Type B pancreatic cell (in vitro differentiated cells): ENCODE results near the gene POPDC2. TPM values are rescaled to one million over a fixed set of nuclear protein-coding genes. Genes with fewer than 3 reads are reported as not detected.
A peak's percentile ranks its signal among the peaks of the same experiment; 100 is the strongest.

Source experiments
- DNase-seq: peaks from one replicate; pipeline ENCODE4 v3.0.0; 2021; ENCODE audit warnings: mixed read lengths; ENCODE audit not compliant: unreplicated experiment; ENCODE audit errors: extremely low spot score
- H3K27ac Mint-ChIP-seq: 2 replicates; pipeline ENCODE4 v1.8.0; 2021; ENCODE audit warnings: mild to moderate bottlenecking, mixed read lengths
- H3K27me3 Mint-ChIP-seq: 2 replicates; pipeline ENCODE4 v1.8.0; 2021; ENCODE audit warnings: mixed read lengths
- H3K36me3 Mint-ChIP-seq: 2 replicates; pipeline ENCODE4 v1.8.0; 2021; ENCODE audit warnings: mixed read lengths
- H3K4me1 Mint-ChIP-seq: one replicate; pipeline ENCODE4 v1.8.0; 2021; ENCODE audit warnings: mixed read lengths; ENCODE audit not compliant: unreplicated experiment
- H3K4me3 Mint-ChIP-seq: 2 replicates; pipeline ENCODE4 v1.8.0; 2021; ENCODE audit warnings: mild to moderate bottlenecking, mixed read lengths
- H3K9me3 Mint-ChIP-seq: 2 replicates; pipeline ENCODE4 v1.8.0; 2021; ENCODE audit warnings: mixed read lengths
- CTCF ChIP-seq: fragments of 200-600 bp; sonication (generic); conservative IDR thresholded peaks from 2 replicates; pipeline ENCODE4 v1.5.0; 2021; ENCODE audit warnings: antibody characterized with exemption, mild to moderate bottlenecking
- long read RNA-seq: library from polyadenylated mRNA; unstranded; transcript quantifications from one replicate; pipeline ENCODE4 v2.0.0, GENCODE V29; 2020
- total RNA-seq: library from RNA; stranded (reverse); gene quantifications from 2 replicates; pipeline ENCODE4 v1.2.1, GENCODE V29; 2021; ENCODE audit warnings: low replicate concordance

POPDC2 gene
- total RNA-seq, result 1.4 and 2.6 TPM in 2 replicates
- long read RNA-seq, partial matches to known transcripts, result 0 of 1 reads
- long read RNA-seq, other reads (novel, unspliced or antisense), result 1 of 1 reads

GRCh38 chr3:119660474-119661440 lies at the start of gene POPDC2:
Gene POPDC2, minus strand, starts transcription at chr3:119660589. Its CDS starts 166 bp downstream, at chr3:119660423.
- H3K27ac Mint-ChIP-seq, result no peak within 1 kb of the TSS
- H3K4me1 Mint-ChIP-seq, result no peaks in the 10 kb centered on the region
- TF ChIP-seq CTCF, result no peak
- no peak within 1 kb of the TSS for H3K4me3 Mint-ChIP-seq
- no peaks in the 10 kb centered on the region for H3K27me3 Mint-ChIP-seq
- H3K9me3 Mint-ChIP-seq, result no peaks in the 10 kb centered on the region
- peaks cover 5% of the 10 kb centered on the region for H3K36me3 Mint-ChIP-seq
- DNase-seq, result no peak

DNA sequence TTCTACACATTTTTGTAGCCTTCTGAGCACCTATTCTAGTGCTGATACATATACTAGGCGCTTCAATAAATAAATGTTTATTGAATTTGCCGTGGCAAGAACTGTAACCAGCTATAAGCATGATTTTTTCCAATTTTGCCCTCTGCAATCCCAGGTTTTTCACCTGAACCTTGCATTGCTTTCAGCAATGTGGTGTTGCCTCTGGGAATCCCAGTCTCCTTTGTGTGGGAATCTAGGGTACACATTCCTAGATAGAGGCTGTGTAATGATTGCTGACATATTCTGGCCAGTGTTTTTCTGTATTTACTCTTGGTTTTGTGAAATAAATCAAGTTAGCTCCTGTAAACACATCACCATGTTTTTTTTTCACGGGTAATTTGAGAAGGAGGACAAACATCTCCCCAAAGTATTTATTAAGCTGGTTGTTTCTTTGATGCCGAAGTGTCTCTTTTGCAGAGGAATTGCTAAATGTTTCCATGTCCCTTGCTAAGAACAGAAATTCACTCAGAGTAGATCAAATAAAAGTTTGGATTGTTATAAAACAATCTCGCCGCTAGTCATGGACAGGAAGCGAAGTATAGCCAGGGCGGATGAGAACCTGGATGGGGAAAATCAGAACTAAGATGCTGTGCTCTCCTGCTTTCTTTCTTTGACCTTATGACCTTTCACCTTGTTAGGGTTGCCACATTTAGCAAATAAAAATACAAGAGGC lies 43.6 kb upstream of the POPDC2 start:
- H3K36me3 Mint-ChIP-seq, result no peaks in the 10 kb centered on the region
- peaks cover 6% of the 10 kb centered on the region for H3K27me3 Mint-ChIP-seq
- H3K4me3 Mint-ChIP-seq, result peak overlapping the region; percentile 83
- no peaks in the 10 kb centered on the region for H3K9me3 Mint-ChIP-seq
- DNase-seq, result no peak
- peaks cover 7% of the 10 kb centered on the region for H3K4me1 Mint-ChIP-seq
- TF ChIP-seq CTCF, result no peak
- H3K27ac Mint-ChIP-seq, result no peak overlapping the region

GRCh38 chr3:119702530-119703527 lies 42.4 kb upstream of the POPDC2 start, which contains the start of gene CFAP91:
Gene CFAP91, plus strand, starts transcription at chr3:119703022. Its CDS starts 77 bp downstream, at chr3:119703099.
- no peak within 1 kb of the TSS for H3K27ac Mint-ChIP-seq

GRCh38 chr3:119700920-119701734 lies 40.7 kb upstream of the POPDC2 start:
- no peak for TF ChIP-seq CTCF
- H3K36me3 Mint-ChIP-seq, result no peaks in the 10 kb centered on the region

More at GRCh38 chr3:119702530-119703527, 42.4 kb upstream of the POPDC2 start, which contains the start of gene CFAP91:
- DNase-seq, result peak; percentile 96
- TF ChIP-seq CTCF, result no peak
- no peaks in the 10 kb centered on the region for H3K36me3 Mint-ChIP-seq
- peak within 1 kb of the TSS; percentile 83 for H3K4me3 Mint-ChIP-seq
- H3K9me3 Mint-ChIP-seq, result no peaks in the 10 kb centered on the region
- H3K27me3 Mint-ChIP-seq, result peaks cover 6% of the 10 kb centered on the region
- H3K4me1 Mint-ChIP-seq, result peaks cover 7% of the 10 kb centered on the region

More at GRCh38 chr3:119700920-119701734, 40.7 kb upstream of the POPDC2 start:
- Mint-ChIP-seq H3K4me1 (peaks cover 7% of the 10 kb centered on the region), H3K9me3 (no peaks in the 10 kb centered on the region), H3K4me3 (no peak overlapping the region), H3K27me3 (peaks cover 6% of the 10 kb centered on the region), H3K27ac (no peak overlapping the region)
- no peak for DNase-seq
